Panc1 (cell line): ENCODE data around the gene TBX20. TPM values are rescaled to one million over a fixed set of nuclear protein-coding genes. Genes with fewer than 3 reads are reported as not detected.
"Not testable (repeated sequence)": the region's sequence is repeated elsewhere in the genome, so short reads cannot be mapped to it uniquely, and the experiment has no call there.

Experiments
- ATAC-seq: fragments of 200-7000 bp; cut with Tn5 transposase; 2 replicates; pipeline ENCODE4 v1.9.1; 2020; ENCODE audit warnings: mild to moderate bottlenecking, moderate library complexity
- BruUV-seq: library from RNA; stranded (reverse); fragments of 400-500 nt; replicated peaks from 2 replicates; lab custom pipeline; 2021; lab: Mats Ljungman, UMichigan
- CTCF ChIA-PET: fragments of 300-600 bp; sonication (Branson Sonifier 250); formaldehyde crosslinking; loops from one replicate; lab custom pipeline; 2022; ENCODE audit warnings: antibody characterized with exemption; lab: Charles Lee
- POLR2A ChIA-PET: fragments of 300-600 bp; sonication (Branson Sonifier 250); formaldehyde crosslinking; loops from one replicate; lab custom pipeline; 2022; ENCODE audit warnings: antibody characterized with exemption; lab: Charles Lee
- DNase-seq: peaks from one replicate; pipeline ENCODE4 v3.0.0-alpha.2; 2010; ENCODE audit warnings: low read depth, low spot score
- H3K27ac ChIP-seq: 2 replicates; pipeline ENCODE4 v1.5.1; 2011; ENCODE audit warnings: mild to moderate bottlenecking, low read length, inconsistent platforms
- H3K27me3 ChIP-seq: fragments of 200-500 bp; sonication (Bioruptor generic); 2 replicates; pipeline ENCODE4 v1.6.0; 2014; ENCODE audit warnings: low read length, inconsistent platforms; ENCODE audit not compliant: control insufficient read depth, insufficient read depth
- H3K36me3 ChIP-seq: fragments of 200-500 bp; sonication (Bioruptor generic); 2 replicates; pipeline ENCODE4 v1.5.1; 2014; ENCODE audit warnings: inconsistent platforms, mild to moderate bottlenecking, low read length, moderate library complexity; ENCODE audit not compliant: control insufficient read depth, insufficient read depth
- H3K4me1 ChIP-seq: 2 replicates; pipeline ENCODE4 v1.5.1; 2011; ENCODE audit warnings: inconsistent platforms, mild to moderate bottlenecking, low read length, moderate library complexity; ENCODE audit not compliant: control insufficient read depth, insufficient read depth
- H3K4me3 ChIP-seq, 2 experiments: 2 replicates each; pipeline ENCODE4 v1.5.1; 2011 to 2012; ENCODE audit warnings: low read depth in 2 of 2, low read length in 2 of 2, mild to moderate bottlenecking in 2 of 2, inconsistent platforms in 1 of 2, moderate library complexity in 1 of 2
- H3K9me3 ChIP-seq: fragments of 200-500 bp; sonication (Bioruptor generic); 2 replicates; pipeline ENCODE4 v1.5.1; 2014; ENCODE audit warnings: low read depth, mild to moderate bottlenecking, inconsistent platforms, low read length, moderate library complexity; ENCODE audit not compliant: control insufficient read depth, insufficient read depth
- in situ Hi-C: cut with HindIII; loops from 2 replicates; pipeline ENCODE4 v1.10.0; 2016; ENCODE audit warnings: low sequenced_read_pairs, low pct_unique_long_range_greater_than_20kb
- intact Hi-C: fragments of 100-400 bp; cut with micrococcal nuclease; formaldehyde crosslinking; loops from one replicate; pipeline ENCODE4 v1.10.0; 2022; ENCODE audit not compliant: unreplicated experiment
- total RNA-seq: library from RNA; stranded (reverse); gene quantifications from one replicate; pipeline ENCODE4 v1.2.1, GENCODE V29; 2021; ENCODE audit not compliant: unreplicated experiment

Gene TBX20
- total RNA-seq, 1 experiment from 2014 or later, result not detected

- ATAC-seq, POLR2A ChIA-PET, H3K27me3 ChIP-seq, H3K36me3 ChIP-seq, intact Hi-C loops, H3K4me3 ChIP-seq, in situ Hi-C loops, CTCF ChIA-PET, DNase-seq, H3K4me1 ChIP-seq, BruUV-seq, H3K9me3 ChIP-seq, H3K27ac ChIP-seq: not testable (repeated sequence)
These were observed 33.7 kb downstream of the TBX20 start for GRCh38 chr7:35220176-35220575.

GRCh38 chr7:35216033-35216432 lies 37.9 kb downstream of the TBX20 start:
- CTCF ChIA-PET, H3K4me1 ChIP-seq, in situ Hi-C loops, BruUV-seq, H3K4me3 ChIP-seq, H3K27ac ChIP-seq, H3K36me3 ChIP-seq, H3K27me3 ChIP-seq, H3K9me3 ChIP-seq, DNase-seq, ATAC-seq, intact Hi-C loops, POLR2A ChIA-PET: not testable (repeated sequence)

GRCh38 chr7:35215063-35215462 lies 38.8 kb downstream of the TBX20 start:
- H3K4me3 ChIP-seq, H3K4me1 ChIP-seq, DNase-seq, BruUV-seq, H3K27ac ChIP-seq, H3K9me3 ChIP-seq, H3K36me3 ChIP-seq, CTCF ChIA-PET, H3K27me3 ChIP-seq, POLR2A ChIA-PET, in situ Hi-C loops, intact Hi-C loops, ATAC-seq: not testable (repeated sequence)

GRCh38 chr7:35206924-35207323 lies 47.0 kb downstream of the TBX20 start:
- H3K4me1 ChIP-seq, ATAC-seq, CTCF ChIA-PET, H3K27ac ChIP-seq, DNase-seq, in situ Hi-C loops, H3K27me3 ChIP-seq, H3K36me3 ChIP-seq, intact Hi-C loops, H3K9me3 ChIP-seq, BruUV-seq, H3K4me3 ChIP-seq: not testable (repeated sequence)
- POLR2A ChIA-PET, result interaction anchor here (0.6 kb wide), 1 partner anchor 405 kb away, joined by 3 read pairs; no protein-coding TSS in a partner anchor

- in situ Hi-C loops, ATAC-seq, H3K27me3 ChIP-seq, POLR2A ChIA-PET, H3K4me3 ChIP-seq, H3K9me3 ChIP-seq, H3K4me1 ChIP-seq, H3K27ac ChIP-seq, H3K36me3 ChIP-seq, BruUV-seq, DNase-seq, intact Hi-C loops: not testable (repeated sequence)
- CTCF ChIA-PET, result interaction anchor here (0.6 kb wide), 1 partner anchor 37 kb away, joined by 3 read pairs; no protein-coding TSS in a partner anchor
These were observed 49.0 kb downstream of the TBX20 start for GRCh38 chr7:35204850-35205249.

GRCh38 chr7:35204031-35204430 lies 49.9 kb downstream of the TBX20 start:
- H3K36me3 ChIP-seq, H3K4me1 ChIP-seq, CTCF ChIA-PET, ATAC-seq, H3K27me3 ChIP-seq, H3K4me3 ChIP-seq, DNase-seq, intact Hi-C loops, BruUV-seq, in situ Hi-C loops, H3K27ac ChIP-seq, POLR2A ChIA-PET, H3K9me3 ChIP-seq: not testable (repeated sequence)

GRCh38 chr7:35202353-35202752 lies 51.5 kb downstream of the TBX20 start:
- DNase-seq, H3K9me3 ChIP-seq, H3K36me3 ChIP-seq, H3K27ac ChIP-seq, CTCF ChIA-PET, intact Hi-C loops, H3K4me1 ChIP-seq, in situ Hi-C loops, H3K4me3 ChIP-seq, ATAC-seq, BruUV-seq, POLR2A ChIA-PET, H3K27me3 ChIP-seq: not testable (repeated sequence)
